Activated CD8-positive, alpha-beta memory T cell treated with anti-CD3 and anti-CD28 coated beads for 36 hours (primary cell): ENCODE measurements around the gene DOCK7. TPM values are rescaled to one million over a fixed set of nuclear protein-coding genes. Genes with fewer than 3 reads are reported as not detected.
"Not testable (repeated sequence)": the region's sequence is repeated elsewhere in the genome, so short reads cannot be mapped to it uniquely, and the experiment has no call there.

Source experiments
- CTCF ChIA-PET: fragments of 350-600 bp; sonication (Branson Sonifier 250); formaldehyde crosslinking; loops from one replicate; lab custom pipeline; 2021; ENCODE audit warnings: antibody characterized with exemption; lab: Charles Lee
- POLR2A ChIA-PET: fragments of 350-600 bp; sonication (Branson Sonifier 250); formaldehyde crosslinking; loops from one replicate; lab custom pipeline; 2021; ENCODE audit warnings: antibody characterized with exemption; lab: Charles Lee
- total RNA-seq, 2 experiments: library from RNA; stranded (reverse); gene quantifications; one replicate each; pipeline ENCODE4 v1.2.3, GENCODE V29; 2021

DOCK7 gene, protein sequence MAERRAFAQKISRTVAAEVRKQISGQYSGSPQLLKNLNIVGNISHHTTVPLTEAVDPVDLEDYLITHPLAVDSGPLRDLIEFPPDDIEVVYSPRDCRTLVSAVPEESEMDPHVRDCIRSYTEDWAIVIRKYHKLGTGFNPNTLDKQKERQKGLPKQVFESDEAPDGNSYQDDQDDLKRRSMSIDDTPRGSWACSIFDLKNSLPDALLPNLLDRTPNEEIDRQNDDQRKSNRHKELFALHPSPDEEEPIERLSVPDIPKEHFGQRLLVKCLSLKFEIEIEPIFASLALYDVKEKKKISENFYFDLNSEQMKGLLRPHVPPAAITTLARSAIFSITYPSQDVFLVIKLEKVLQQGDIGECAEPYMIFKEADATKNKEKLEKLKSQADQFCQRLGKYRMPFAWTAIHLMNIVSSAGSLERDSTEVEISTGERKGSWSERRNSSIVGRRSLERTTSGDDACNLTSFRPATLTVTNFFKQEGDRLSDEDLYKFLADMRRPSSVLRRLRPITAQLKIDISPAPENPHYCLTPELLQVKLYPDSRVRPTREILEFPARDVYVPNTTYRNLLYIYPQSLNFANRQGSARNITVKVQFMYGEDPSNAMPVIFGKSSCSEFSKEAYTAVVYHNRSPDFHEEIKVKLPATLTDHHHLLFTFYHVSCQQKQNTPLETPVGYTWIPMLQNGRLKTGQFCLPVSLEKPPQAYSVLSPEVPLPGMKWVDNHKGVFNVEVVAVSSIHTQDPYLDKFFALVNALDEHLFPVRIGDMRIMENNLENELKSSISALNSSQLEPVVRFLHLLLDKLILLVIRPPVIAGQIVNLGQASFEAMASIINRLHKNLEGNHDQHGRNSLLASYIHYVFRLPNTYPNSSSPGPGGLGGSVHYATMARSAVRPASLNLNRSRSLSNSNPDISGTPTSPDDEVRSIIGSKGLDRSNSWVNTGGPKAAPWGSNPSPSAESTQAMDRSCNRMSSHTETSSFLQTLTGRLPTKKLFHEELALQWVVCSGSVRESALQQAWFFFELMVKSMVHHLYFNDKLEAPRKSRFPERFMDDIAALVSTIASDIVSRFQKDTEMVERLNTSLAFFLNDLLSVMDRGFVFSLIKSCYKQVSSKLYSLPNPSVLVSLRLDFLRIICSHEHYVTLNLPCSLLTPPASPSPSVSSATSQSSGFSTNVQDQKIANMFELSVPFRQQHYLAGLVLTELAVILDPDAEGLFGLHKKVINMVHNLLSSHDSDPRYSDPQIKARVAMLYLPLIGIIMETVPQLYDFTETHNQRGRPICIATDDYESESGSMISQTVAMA (N-terminal part only)
- total RNA-seq, result 10 to 100 TPM; 11.6 to 12.7 TPM

DNA sequence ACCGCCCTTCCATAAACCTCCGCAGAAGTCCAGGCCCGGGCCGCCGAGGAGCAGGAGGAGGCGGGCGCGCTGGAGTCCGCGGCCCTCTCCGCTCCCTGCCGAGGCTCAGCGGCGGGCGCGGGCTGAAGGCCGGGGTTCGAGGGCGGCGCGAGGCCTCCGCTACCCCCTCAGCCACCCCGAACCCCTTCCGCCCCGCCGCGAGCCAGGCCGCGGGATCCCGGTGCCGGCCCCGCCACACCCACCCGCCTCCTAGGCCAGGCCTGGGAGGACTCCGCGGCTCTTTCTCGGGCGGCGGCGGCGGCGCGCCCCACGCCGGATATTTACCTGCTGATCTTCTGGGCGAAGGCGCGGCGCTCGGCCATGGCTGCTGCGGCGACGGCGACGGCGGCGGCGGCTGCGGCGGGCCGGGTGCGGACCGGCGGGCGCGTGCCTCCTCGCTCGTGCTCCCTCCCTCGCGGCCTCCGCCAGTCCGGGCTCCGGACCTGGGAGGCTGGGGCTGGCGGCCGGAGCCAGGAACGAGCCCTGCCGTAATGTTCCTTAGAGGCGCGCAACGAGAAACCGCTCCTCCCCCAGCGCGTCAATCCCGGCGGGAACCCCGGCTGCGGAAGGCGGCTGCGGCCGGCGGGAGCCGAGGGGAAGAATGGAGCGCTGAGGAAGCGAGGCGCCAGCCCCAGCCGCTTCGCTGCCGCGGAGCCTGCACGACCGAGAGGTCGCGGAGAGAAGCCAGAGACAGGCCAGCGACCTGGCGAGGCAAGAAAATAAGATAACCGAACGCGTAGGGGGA lies at the start of gene DOCK7:
DOCK7 (minus strand) TSS at position 484 of the 784 bp plus-strand sequence; CDS start at position 362, 122 bp downstream.
- ChIA-PET POLR2A (interaction anchor here (0.9 kb wide), 1 partner anchor 95 kb away, joined by 8 read pairs; no protein-coding TSS in a partner anchor), CTCF (no interaction called here)

GRCh38 chr1:62735491-62736171 lies 47.4 kb upstream of the DOCK7 start:
- ChIA-PET POLR2A (no interaction called here), CTCF (no interaction called here)

GRCh38 chr1:62732331-62732730 lies 44.1 kb upstream of the DOCK7 start:
- ChIA-PET POLR2A (no interaction called here), CTCF (no interaction called here)

DNA sequence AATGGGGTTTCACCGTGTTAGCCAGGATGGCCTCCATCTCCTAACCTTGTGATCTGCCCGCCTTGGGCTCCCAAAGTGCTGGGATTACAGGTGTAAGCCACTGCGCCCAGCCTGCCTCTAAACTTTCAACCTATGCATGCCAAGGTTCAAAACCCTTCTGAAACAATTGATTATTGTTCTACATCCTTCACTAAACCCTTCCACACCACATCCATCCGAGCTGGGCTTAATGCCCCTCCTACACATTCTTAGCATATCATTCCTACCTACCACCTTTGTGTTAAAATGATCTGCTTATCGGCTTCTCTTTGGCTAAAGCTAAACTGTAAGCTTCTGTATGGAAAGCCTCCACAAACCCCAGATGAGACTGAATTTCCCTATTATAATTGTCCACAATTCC lies 40.8 kb upstream of the DOCK7 start:
- ChIA-PET CTCF (no interaction called here), POLR2A (no interaction called here)

DNA sequence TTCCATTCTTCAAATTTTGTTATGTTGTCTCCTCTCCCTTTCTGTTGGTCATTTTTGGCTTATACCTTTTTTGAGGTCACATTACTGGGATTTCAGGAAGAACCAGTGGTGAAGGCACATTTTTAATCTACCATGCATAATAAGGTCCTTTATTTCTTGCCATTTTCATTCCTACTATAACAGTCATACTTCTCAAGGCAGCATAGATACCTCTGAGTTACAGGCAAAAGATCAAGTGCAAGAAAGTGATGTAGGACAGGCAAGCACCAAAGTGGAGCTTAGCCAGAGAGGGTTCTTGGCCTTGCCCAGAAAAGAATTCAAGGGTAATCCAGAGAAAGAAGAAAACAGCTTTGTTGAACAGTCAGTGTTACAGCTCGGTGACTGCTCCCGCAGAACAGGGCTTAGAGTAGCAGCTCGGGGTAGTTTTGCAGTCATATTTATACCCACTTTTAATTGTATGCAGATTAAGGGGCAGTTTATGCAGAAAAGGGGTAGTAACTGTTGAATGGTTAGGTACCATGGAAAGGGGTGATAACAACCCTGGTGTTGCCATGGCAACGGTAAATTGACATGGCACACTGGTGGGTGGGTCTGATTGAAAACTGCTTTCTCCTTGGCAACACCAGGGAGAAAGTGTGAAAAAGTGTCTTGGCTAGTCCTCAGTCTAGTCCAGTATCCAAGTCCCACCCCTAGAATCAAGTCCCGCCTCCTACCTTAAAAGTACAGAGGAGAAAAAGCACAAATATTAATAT lies 39.6 kb upstream of the DOCK7 start:
- ChIA-PET CTCF (interaction anchor here (1.2 kb wide), 1 partner anchor 18 kb away, joined by 4 read pairs; no protein-coding TSS in a partner anchor), POLR2A (no interaction called here)

GRCh38 chr1:62726011-62726442 lies 37.8 kb upstream of the DOCK7 start:
- POLR2A ChIA-PET, result no interaction called here
- CTCF ChIA-PET, result interaction anchor here (0.7 kb wide), 1 partner anchor 35 kb away, joined by 3 read pairs; no protein-coding TSS in a partner anchor

DNA sequence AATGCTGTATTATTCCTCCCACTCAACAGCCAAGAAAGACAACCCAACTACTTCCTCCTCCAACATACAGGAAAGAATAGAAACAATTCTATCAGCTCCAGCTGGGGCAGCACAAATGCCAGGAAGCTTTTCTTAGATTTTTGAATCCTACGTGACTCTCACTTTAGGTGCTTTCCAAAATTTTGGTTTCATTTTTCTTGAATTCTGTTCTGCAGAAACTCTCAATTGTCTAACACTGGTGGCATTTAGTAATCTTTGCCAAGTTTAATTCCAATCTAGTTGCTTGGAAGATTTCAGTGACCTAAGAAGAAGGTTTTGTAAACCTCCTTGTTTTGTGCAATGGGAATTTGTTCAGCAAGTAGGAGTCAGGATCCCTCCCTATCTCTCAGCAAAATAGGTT lies 37.1 kb upstream of the DOCK7 start:
- ChIA-PET CTCF (no interaction called here), POLR2A (no interaction called here)

GRCh38 chr1:62724430-62724829 lies 36.2 kb upstream of the DOCK7 start:
- POLR2A ChIA-PET, result no interaction called here
- CTCF ChIA-PET, result no interaction called here

- ChIA-PET POLR2A (no interaction called here), CTCF (no interaction called here)
Observed at GRCh38 chr1:62723883-62724282, 35.7 kb upstream of the DOCK7 start.

DNA sequence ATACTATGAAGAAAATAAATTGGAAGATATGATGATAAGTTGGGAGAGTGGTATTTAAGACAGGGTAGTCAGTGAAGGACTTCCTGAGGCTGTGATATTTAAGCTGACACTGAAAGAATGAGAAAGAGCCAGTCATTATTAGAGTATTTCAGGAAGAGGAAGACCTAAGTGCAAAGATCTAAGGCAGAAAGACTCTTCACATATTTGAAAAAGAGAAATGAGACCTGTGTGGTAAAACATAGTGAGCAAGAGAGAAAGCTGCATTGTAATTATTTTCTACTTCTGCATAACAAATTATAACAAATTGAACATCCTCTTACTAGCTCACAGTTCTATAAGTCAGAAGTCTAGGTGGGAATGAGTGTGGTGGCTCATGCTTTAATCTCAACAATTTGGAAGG lies 34.6 kb upstream of the DOCK7 start:
- POLR2A ChIA-PET, result no interaction called here
- CTCF ChIA-PET, result no interaction called here

GRCh38 chr1:62720946-62721554 lies 32.9 kb upstream of the DOCK7 start:
- ChIA-PET CTCF (no interaction called here), POLR2A (no interaction called here)

DNA sequence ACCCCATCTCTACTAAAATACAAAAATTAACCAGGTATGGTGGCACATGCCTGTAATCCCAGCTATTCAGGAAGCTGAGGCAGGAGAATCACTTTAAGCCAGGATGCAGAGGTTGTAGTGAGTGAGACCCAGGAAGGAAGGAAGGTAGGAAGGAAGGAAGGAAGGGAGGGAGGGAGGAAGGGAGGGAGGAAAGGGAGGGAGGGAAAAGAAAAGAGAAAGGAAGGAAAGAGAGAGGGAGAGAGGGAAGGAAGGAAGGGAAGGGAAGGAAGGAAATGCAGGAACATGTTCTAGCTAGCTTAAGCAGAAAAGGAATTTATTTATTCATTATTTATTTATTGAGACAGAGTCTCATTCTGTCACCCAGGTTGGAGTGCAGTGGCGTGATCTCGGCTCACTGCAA lies 30.2 kb upstream of the DOCK7 start:
- CTCF ChIA-PET, POLR2A ChIA-PET: not testable (repeated sequence)

GRCh38 chr1:62717483-62717882 lies 29.3 kb upstream of the DOCK7 start:
- POLR2A ChIA-PET, result no interaction called here
- CTCF ChIA-PET, result no interaction called here

GRCh38 chr1:62716397-62716796 lies 28.2 kb upstream of the DOCK7 start:
- ChIA-PET CTCF (no interaction called here), POLR2A (no interaction called here)

DNA sequence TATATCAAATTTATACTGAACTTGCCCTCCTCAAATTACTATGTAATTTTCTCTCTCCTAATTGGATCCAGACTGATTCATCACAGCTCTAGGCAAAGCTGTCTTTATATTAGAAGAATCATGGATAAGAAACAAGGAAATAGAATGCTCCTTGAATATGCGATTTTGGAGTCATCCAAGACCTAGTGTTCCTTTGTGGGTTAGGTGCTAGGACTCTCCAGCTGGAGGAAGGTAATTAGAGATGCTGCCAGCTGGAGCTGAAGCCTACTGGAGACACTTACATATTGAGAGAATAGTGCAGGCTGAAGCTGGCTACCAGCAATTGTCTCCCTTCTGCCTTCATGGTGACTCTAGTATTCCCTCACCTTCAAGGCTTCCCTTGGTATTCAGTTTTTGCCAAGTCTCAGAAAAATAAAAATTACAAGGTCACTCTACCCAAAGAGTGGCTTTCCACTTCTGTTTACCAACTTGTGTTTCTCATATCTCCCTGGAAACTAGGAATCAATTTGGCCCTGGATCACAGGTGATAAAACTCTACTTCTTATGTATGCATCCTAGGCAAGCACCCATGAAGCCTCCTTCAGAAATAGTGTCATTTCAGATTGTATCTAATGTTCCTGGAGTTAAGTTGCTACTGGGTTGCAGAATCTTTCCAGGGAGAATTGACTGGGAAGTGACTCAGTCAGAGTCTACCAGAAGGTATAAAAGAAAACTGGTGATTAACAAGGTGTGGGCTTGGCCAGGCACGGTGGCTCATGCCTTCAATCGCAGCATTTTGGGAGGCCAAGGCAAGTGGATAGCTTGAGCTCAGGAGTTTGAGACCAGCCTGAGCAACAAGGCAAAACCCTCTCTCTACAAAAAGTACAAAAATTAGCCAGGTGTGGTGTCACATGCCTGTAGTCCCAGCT lies 24.4 kb upstream of the DOCK7 start:
- ChIA-PET POLR2A (no interaction called here), CTCF (no interaction called here)

GRCh38 chr1:62707744-62708120 lies 19.5 kb upstream of the DOCK7 start:
- CTCF ChIA-PET, result no interaction called here
- POLR2A ChIA-PET, result no interaction called here
